GM23338 (cell line): Measurements from ENCODE around the gene CCNB2. TPM values are rescaled to one million over a fixed set of nuclear protein-coding genes. Genes with fewer than 3 reads are reported as not detected.

Source experiments
- ATAC-seq: fragments of 200-7000 bp; cut with Tn5 transposase; 3 replicates; pipeline ENCODE4 v1.9.1; 2020
- DNase-seq: peaks from one replicate; pipeline ENCODE4 v3.0.0-alpha.2; 2015; ENCODE audit warnings: low spot score
- H2AFZ ChIP-seq: fragments of 200-600 bp; sonication (generic); 2 replicates; pipeline ENCODE4 v1.8.0; 2016; ENCODE audit warnings: antibody characterized with exemption, mild to moderate bottlenecking, moderate library complexity
- H3F3A ChIP-seq: fragments of 200-600 bp; sonication (generic); replicated peaks from 2 replicates; pipeline ENCODE4 v1.8.0; 2017; ENCODE audit warnings: antibody characterized with exemption, mixed run types, low read depth
- H3K27ac ChIP-seq: fragments of 200-600 bp; sonication (generic); 2 replicates; pipeline ENCODE4 v1.6.1; 2016; ENCODE audit warnings: low read depth
- H3K27me3 ChIP-seq: fragments of 200-600 bp; sonication (generic); 2 replicates; pipeline ENCODE4 v1.8.0; 2016; ENCODE audit warnings: mild to moderate bottlenecking, mixed run types, moderate library complexity; ENCODE audit not compliant: insufficient read depth
- H3K36me3 ChIP-seq: fragments of 200-600 bp; sonication (generic); 2 replicates; pipeline ENCODE4 v1.8.0; 2016; ENCODE audit warnings: mild to moderate bottlenecking; ENCODE audit not compliant: insufficient read depth
- H3K4me1 ChIP-seq: fragments of 200-600 bp; sonication (generic); 2 replicates; pipeline ENCODE4 v1.8.0; 2016; ENCODE audit warnings: mild to moderate bottlenecking, moderate library complexity; ENCODE audit not compliant: insufficient read depth
- H3K4me2 ChIP-seq: fragments of 200-600 bp; sonication (generic); 2 replicates; pipeline ENCODE4 v1.7.1; 2017; ENCODE audit warnings: mixed run types
- H3K4me3 ChIP-seq: fragments of 200-600 bp; sonication (generic); 2 replicates; pipeline ENCODE4 v1.6.1; 2016; ENCODE audit warnings: mixed run types
- H3K79me2 ChIP-seq: fragments of 200-600 bp; sonication (generic); replicated peaks from 2 replicates; pipeline ENCODE4 v1.8.0; 2017; ENCODE audit warnings: mild to moderate bottlenecking; ENCODE audit not compliant: insufficient read depth
- H3K9me2 ChIP-seq: fragments of 200-600 bp; sonication (generic); 2 replicates; pipeline ENCODE4 v1.8.0; 2017; ENCODE audit not compliant: insufficient read depth
- H4K20me1 ChIP-seq: fragments of 200-600 bp; sonication (generic); replicated peaks from 2 replicates; pipeline ENCODE4 v1.8.0; 2017; ENCODE audit warnings: mild to moderate bottlenecking; ENCODE audit not compliant: insufficient read depth
- H3K27ac Mint-ChIP-seq: 2 replicates; pipeline ENCODE4 v1.8.0; 2020; ENCODE audit warnings: inconsistent platforms, mild to moderate bottlenecking, moderate library complexity, mixed read lengths
- H3K27me3 Mint-ChIP-seq: 3 replicates; pipeline ENCODE4 v1.8.0; 2022; ENCODE audit warnings: low read depth, mild to moderate bottlenecking, moderate library complexity, mixed read lengths, inconsistent platforms; ENCODE audit not compliant: insufficient read depth, poor library complexity
- H3K36me3 Mint-ChIP-seq: 3 replicates; pipeline ENCODE4 v1.8.0; 2021; ENCODE audit warnings: low read depth, mild to moderate bottlenecking, inconsistent platforms, moderate library complexity, mixed read lengths
- H3K4me1 Mint-ChIP-seq: 3 replicates; pipeline ENCODE4 v1.8.0; 2020; ENCODE audit warnings: mild to moderate bottlenecking, inconsistent platforms, mixed read lengths
- H3K4me3 Mint-ChIP-seq: 3 replicates; pipeline ENCODE4 v1.8.0; 2021; ENCODE audit warnings: moderate library complexity, mild to moderate bottlenecking, inconsistent platforms, mixed read lengths
- H3K9me3 Mint-ChIP-seq: 3 replicates; pipeline ENCODE4 v1.8.0; 2020; ENCODE audit warnings: moderate library complexity, mild to moderate bottlenecking, inconsistent platforms, mixed read lengths
- CREB1 ChIP-seq: fragments of 250-450 bp; sonication (Bioruptor Pico); IDR thresholded peaks from 2 replicates; pipeline ENCODE4 v1.5.0; 2020; ENCODE audit warnings: low read depth, mild to moderate bottlenecking, moderate library complexity
- EZH2 ChIP-seq: fragments of 200-600 bp; sonication (generic); IDR thresholded peaks from one replicate; pipeline ENCODE4 v1.8.0; 2017; ENCODE audit warnings: antibody characterized with exemption, mild to moderate bottlenecking, low read depth; ENCODE audit not compliant: unreplicated experiment
- EZH2phosphoT487 ChIP-seq: fragments of 200-600 bp; sonication (generic); IDR thresholded peaks from one replicate; pipeline ENCODE4 v1.8.1; 2018; ENCODE audit warnings: antibody characterized with exemption; ENCODE audit not compliant: unreplicated experiment
- JUNB ChIP-seq: IDR thresholded peaks from one replicate; pipeline ENCODE4 v1.6.1; 2016; ENCODE audit warnings: antibody characterized with exemption; ENCODE audit not compliant: unreplicated experiment
- NANOG ChIP-seq: IDR thresholded peaks from 2 replicates; pipeline ENCODE4 v1.6.1; 2016; ENCODE audit warnings: antibody characterized with exemption, borderline replicate concordance
- POLR2AphosphoS5 ChIP-seq: IDR thresholded peaks from 2 replicates; pipeline ENCODE4 v1.6.1; 2016; ENCODE audit warnings: antibody characterized with exemption, low read depth
- STAT1 ChIP-seq: IDR thresholded peaks from one replicate; pipeline ENCODE4 v1.6.1; 2016; ENCODE audit warnings: antibody characterized with exemption; ENCODE audit not compliant: unreplicated experiment
- ZNF114 ChIP-seq: fragments of 250-450 bp; sonication (Bioruptor Pico); IDR thresholded peaks from 2 replicates; pipeline ENCODE4 v1.5.0; 2020; ENCODE audit warnings: mild to moderate bottlenecking, moderate library complexity
- ZNF331 ChIP-seq: fragments of 250-450 bp; sonication (Bioruptor Pico); IDR thresholded peaks from 2 replicates; pipeline ENCODE4 v1.5.0; 2020; ENCODE audit warnings: low read depth, mild to moderate bottlenecking, moderate library complexity
- polyA plus RNA-seq: library from polyadenylated mRNA; unstranded; fragments of >200 nt; fragmentation: Nextera tagmentation; extraction: Ambion mirVana; gene quantifications from 2 replicates; pipeline ENCODE4 v1.2.1, GENCODE V29; 2016
- total RNA-seq: library from RNA; depleted of rRNA; stranded (reverse); fragments of >200 nt; shearing (Covaris generic); gene quantifications from 2 replicates; pipeline ENCODE4 v1.2.3, GENCODE V29; 2014
- TF ChIP-seq, protein P1 (sequence below): IDR thresholded peaks from one replicate; pipeline ENCODE4 v1.6.1; 2018; ENCODE audit warnings: antibody characterized with exemption; ENCODE audit not compliant: unreplicated experiment
- TF ChIP-seq, protein P2 (sequence below), 2 experiments: fragments of 200-600 bp in 1 of 2; sonication (generic) in 1 of 2; conservative IDR thresholded peaks; 2 replicates each; pipeline versions ENCODE4 v1.5.1 to v1.6.1; 2016 to 2017; ENCODE audit warnings: antibody characterized with exemption in 2 of 2, low read depth in 2 of 2, mild to moderate bottlenecking in 2 of 2, moderate library complexity in 1 of 2
- TF ChIP-seq, protein P3 (sequence below): fragments of 250-450 bp; sonication (Bioruptor Pico); IDR thresholded peaks from 2 replicates; pipeline ENCODE4 v1.5.0; 2020; ENCODE audit warnings: mild to moderate bottlenecking, moderate library complexity
- TF ChIP-seq, protein P4 (sequence below): IDR thresholded peaks from 2 replicates; pipeline ENCODE4 v1.6.1; 2016; ENCODE audit warnings: antibody characterized with exemption

The CCNB2 gene
- total and polyA plus RNA-seq, 2 experiments from 2014 or later: 81.8 to 108 TPM

DNA sequence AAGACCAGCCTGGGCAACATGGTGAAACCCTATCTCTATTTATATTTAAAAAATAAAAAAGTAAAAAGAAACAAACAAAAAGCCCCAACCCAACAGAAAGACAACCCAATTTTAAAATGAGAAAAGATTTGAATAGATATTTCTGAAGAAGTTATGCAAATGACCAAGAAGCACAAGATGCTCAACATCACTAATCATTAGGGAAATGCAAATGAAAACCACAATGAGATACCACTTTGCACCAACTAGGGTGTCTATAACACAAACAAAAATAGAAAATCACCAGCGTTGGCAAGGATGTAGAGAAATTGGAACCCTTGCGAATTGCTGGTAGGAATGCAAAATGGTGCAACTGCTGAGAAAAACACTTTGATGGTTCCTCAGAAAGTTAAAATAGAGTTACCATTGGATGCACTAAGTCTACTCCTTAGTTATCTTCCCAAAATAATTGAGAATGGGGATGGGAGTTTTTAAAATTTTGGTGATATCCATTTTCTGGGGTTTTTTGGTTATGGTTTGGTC, 45.8 kb upstream of the CCNB2 start:
- H3K4me2 ChIP-seq: no peak overlapping the region
- peaks cover 29% of the 10 kb centered on the region for H3K36me3 Mint-ChIP-seq
- no peak overlapping the region for H2AFZ ChIP-seq
- no peak for ATAC-seq
- H3K4me1 Mint-ChIP-seq: peaks cover 9% of the 10 kb centered on the region; the same call in 2 of the 3 replicates
- H3F3A ChIP-seq: no peaks in the 10 kb centered on the region
- no peaks in the 10 kb centered on the region for H3K9me2 ChIP-seq
- no peak overlapping the region for H3K4me3 Mint-ChIP-seq
- TF ChIP-seq POLR2AphosphoS5 (no peak), CREB1 (no peak), ZNF331 (CRISPR knock-in tag) (no peak), EZH2 (no peak), JUNB (no peak), NANOG (no peak), STAT1 (no peak), EZH2phosphoT487 (no peak), ZNF114 (CRISPR knock-in tag) (no peak)
- TF ChIP-seq, protein P1, sequence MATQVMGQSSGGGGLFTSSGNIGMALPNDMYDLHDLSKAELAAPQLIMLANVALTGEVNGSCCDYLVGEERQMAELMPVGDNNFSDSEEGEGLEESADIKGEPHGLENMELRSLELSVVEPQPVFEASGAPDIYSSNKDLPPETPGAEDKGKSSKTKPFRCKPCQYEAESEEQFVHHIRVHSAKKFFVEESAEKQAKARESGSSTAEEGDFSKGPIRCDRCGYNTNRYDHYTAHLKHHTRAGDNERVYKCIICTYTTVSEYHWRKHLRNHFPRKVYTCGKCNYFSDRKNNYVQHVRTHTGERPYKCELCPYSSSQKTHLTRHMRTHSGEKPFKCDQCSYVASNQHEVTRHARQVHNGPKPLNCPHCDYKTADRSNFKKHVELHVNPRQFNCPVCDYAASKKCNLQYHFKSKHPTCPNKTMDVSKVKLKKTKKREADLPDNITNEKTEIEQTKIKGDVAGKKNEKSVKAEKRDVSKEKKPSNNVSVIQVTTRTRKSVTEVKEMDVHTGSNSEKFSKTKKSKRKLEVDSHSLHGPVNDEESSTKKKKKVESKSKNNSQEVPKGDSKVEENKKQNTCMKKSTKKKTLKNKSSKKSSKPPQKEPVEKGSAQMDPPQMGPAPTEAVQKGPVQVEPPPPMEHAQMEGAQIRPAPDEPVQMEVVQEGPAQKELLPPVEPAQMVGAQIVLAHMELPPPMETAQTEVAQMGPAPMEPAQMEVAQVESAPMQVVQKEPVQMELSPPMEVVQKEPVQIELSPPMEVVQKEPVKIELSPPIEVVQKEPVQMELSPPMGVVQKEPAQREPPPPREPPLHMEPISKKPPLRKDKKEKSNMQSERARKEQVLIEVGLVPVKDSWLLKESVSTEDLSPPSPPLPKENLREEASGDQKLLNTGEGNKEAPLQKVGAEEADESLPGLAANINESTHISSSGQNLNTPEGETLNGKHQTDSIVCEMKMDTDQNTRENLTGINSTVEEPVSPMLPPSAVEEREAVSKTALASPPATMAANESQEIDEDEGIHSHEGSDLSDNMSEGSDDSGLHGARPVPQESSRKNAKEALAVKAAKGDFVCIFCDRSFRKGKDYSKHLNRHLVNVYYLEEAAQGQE: no peak
- TF ChIP-seq, protein P2, sequence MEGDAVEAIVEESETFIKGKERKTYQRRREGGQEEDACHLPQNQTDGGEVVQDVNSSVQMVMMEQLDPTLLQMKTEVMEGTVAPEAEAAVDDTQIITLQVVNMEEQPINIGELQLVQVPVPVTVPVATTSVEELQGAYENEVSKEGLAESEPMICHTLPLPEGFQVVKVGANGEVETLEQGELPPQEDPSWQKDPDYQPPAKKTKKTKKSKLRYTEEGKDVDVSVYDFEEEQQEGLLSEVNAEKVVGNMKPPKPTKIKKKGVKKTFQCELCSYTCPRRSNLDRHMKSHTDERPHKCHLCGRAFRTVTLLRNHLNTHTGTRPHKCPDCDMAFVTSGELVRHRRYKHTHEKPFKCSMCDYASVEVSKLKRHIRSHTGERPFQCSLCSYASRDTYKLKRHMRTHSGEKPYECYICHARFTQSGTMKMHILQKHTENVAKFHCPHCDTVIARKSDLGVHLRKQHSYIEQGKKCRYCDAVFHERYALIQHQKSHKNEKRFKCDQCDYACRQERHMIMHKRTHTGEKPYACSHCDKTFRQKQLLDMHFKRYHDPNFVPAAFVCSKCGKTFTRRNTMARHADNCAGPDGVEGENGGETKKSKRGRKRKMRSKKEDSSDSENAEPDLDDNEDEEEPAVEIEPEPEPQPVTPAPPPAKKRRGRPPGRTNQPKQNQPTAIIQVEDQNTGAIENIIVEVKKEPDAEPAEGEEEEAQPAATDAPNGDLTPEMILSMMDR (conservative IDR thresholded peaks at IDR 0.05; ENCODE audit: low read depth in 2 of 2): no peak
- TF ChIP-seq, protein P3, sequence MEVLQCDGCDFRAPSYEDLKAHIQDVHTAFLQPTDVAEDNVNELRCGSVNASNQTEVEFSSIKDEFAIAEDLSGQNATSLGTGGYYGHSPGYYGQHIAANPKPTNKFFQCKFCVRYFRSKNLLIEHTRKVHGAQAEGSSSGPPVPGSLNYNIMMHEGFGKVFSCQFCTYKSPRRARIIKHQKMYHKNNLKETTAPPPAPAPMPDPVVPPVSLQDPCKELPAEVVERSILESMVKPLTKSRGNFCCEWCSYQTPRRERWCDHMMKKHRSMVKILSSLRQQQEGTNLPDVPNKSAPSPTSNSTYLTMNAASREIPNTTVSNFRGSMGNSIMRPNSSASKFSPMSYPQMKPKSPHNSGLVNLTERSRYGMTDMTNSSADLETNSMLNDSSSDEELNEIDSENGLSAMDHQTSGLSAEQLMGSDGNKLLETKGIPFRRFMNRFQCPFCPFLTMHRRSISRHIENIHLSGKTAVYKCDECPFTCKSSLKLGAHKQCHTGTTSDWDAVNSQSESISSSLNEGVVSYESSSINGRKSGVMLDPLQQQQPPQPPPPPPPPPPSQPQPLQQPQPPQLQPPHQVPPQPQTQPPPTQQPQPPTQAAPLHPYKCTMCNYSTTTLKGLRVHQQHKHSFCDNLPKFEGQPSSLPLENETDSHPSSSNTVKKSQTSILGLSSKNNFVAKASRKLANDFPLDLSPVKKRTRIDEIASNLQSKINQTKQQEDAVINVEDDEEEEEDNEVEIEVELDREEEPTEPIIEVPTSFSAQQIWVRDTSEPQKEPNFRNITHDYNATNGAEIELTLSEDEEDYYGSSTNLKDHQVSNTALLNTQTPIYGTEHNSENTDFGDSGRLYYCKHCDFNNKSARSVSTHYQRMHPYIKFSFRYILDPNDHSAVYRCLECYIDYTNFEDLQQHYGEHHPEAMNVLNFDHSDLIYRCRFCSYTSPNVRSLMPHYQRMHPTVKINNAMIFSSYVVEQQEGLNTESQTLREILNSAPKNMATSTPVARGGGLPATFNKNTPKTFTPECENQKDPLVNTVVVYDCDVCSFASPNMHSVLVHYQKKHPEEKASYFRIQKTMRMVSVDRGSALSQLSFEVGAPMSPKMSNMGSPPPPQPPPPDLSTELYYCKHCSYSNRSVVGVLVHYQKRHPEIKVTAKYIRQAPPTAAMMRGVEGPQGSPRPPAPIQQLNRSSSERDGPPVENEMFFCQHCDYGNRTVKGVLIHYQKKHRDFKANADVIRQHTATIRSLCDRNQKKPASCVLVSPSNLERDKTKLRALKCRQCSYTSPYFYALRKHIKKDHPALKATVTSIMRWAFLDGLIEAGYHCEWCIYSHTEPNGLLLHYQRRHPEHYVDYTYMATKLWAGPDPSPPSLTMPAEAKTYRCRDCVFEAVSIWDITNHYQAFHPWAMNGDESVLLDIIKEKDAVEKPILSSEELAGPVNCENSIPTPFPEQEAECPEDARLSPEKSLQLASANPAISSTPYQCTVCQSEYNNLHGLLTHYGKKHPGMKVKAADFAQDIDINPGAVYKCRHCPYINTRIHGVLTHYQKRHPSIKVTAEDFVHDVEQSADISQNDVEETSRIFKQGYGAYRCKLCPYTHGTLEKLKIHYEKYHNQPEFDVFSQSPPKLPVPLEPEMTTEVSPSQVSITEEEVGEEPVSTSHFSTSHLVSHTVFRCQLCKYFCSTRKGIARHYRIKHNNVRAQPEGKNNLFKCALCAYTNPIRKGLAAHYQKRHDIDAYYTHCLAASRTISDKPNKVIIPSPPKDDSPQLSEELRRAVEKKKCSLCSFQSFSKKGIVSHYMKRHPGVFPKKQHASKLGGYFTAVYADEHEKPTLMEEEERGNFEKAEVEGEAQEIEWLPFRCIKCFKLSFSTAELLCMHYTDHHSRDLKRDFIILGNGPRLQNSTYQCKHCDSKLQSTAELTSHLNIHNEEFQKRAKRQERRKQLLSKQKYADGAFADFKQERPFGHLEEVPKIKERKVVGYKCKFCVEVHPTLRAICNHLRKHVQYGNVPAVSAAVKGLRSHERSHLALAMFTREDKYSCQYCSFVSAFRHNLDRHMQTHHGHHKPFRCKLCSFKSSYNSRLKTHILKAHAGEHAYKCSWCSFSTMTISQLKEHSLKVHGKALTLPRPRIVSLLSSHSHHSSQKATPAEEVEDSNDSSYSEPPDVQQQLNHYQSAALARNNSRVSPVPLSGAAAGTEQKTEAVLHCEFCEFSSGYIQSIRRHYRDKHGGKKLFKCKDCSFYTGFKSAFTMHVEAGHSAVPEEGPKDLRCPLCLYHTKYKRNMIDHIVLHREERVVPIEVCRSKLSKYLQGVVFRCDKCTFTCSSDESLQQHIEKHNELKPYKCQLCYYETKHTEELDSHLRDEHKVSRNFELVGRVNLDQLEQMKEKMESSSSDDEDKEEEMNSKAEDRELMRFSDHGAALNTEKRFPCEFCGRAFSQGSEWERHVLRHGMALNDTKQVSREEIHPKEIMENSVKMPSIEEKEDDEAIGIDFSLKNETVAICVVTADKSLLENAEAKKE (CRISPR knock-in tag): no peak
- TF ChIP-seq, protein P4, sequence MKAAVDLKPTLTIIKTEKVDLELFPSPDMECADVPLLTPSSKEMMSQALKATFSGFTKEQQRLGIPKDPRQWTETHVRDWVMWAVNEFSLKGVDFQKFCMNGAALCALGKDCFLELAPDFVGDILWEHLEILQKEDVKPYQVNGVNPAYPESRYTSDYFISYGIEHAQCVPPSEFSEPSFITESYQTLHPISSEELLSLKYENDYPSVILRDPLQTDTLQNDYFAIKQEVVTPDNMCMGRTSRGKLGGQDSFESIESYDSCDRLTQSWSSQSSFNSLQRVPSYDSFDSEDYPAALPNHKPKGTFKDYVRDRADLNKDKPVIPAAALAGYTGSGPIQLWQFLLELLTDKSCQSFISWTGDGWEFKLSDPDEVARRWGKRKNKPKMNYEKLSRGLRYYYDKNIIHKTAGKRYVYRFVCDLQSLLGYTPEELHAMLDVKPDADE: no peak
- H3K4me3 ChIP-seq: no peak overlapping the region
- peaks cover 29% of the 10 kb centered on the region for H3K36me3 ChIP-seq
- no peak overlapping the region for H3K27ac Mint-ChIP-seq
- H3K27me3 Mint-ChIP-seq: no peaks in the 10 kb centered on the region
- no peaks in the 10 kb centered on the region for H3K79me2 ChIP-seq
- H3K9me3 Mint-ChIP-seq: no peaks in the 10 kb centered on the region
- H3K4me1 ChIP-seq: no peaks in the 10 kb centered on the region
- no peak for DNase-seq
- H3K27me3 ChIP-seq: no peaks in the 10 kb centered on the region
- no peak overlapping the region for H3K27ac ChIP-seq
- H4K20me1 ChIP-seq: no peaks in the 10 kb centered on the region; the same call in 1 of the 2 replicates
